SU-DHL-6 (cell line): ENCODE results near the gene RABEP1.
A peak's percentile ranks its signal among the peaks of the same experiment; 100 is the strongest.

Experiments
- H2AFZ ChIP-seq: fragments of 200-600 bp; sonication (generic); 2 replicates; pipeline ENCODE4 v1.6.1; 2014; ENCODE audit warnings: low read depth, mild to moderate bottlenecking, moderate library complexity, mixed read lengths, antibody characterized with exemption, low read length; ENCODE audit not compliant: severe bottlenecking
- H3F3A ChIP-seq: fragments of 200-600 bp; shearing (Covaris generic); 2 replicates; pipeline ENCODE4 v1.6.0; 2016; ENCODE audit warnings: antibody characterized with exemption, mild to moderate bottlenecking; ENCODE audit not compliant: insufficient read depth
- H3K27ac ChIP-seq: fragments of 200-600 bp; sonication (generic); 2 replicates; pipeline ENCODE4 v1.5.1; 2016; ENCODE audit warnings: low read depth, mild to moderate bottlenecking, low read length, moderate library complexity, mixed read lengths
- H3K27me3 ChIP-seq: fragments of 200-600 bp; sonication (generic), shearing (Covaris generic); 2 replicates; pipeline ENCODE4 v1.6.0; 2014; ENCODE audit warnings: mild to moderate bottlenecking, low read length
- H3K36me3 ChIP-seq: fragments of 200-600 bp; sonication (generic); 2 replicates; pipeline ENCODE4 v1.6.1; 2014; ENCODE audit warnings: mild to moderate bottlenecking, low read length, mixed read lengths
- H3K4me2 ChIP-seq: fragments of 300-600, 200-600 bp; shearing (Covaris generic), sonication (generic); 2 replicates; pipeline ENCODE4 v1.6.0; 2014; ENCODE audit warnings: low read length, low read depth, mild to moderate bottlenecking; ENCODE audit not compliant: poor library complexity, severe bottlenecking
- H3K4me3 ChIP-seq: fragments of 200-600 bp; sonication (generic); 2 replicates; pipeline ENCODE4 v1.5.1; 2014; ENCODE audit warnings: antibody characterized with exemption, low read length, mild to moderate bottlenecking, mixed read lengths; ENCODE audit not compliant: insufficient read depth, poor library complexity, severe bottlenecking
- H3K79me2 ChIP-seq: fragments of 200-600 bp; sonication (generic); 2 replicates; pipeline ENCODE4 v1.6.1; 2014; ENCODE audit warnings: mild to moderate bottlenecking, low read length, moderate library complexity; ENCODE audit not compliant: insufficient read depth
- H3K9ac ChIP-seq: fragments of 200-600 bp; sonication (generic); 2 replicates; pipeline ENCODE4 v1.7.0; 2014; ENCODE audit warnings: mild to moderate bottlenecking, low read length
- H3K9me2 ChIP-seq: fragments of 200-600 bp; sonication (generic); replicated peaks from 2 replicates; pipeline ENCODE4 v1.6.1; 2014; ENCODE audit warnings: low read length; ENCODE audit not compliant: insufficient read depth
- H3K9me3 ChIP-seq: fragments of 200-600 bp; sonication (generic); 2 replicates; pipeline ENCODE4 v1.6.1; 2014; ENCODE audit warnings: low read length, mixed read lengths; ENCODE audit not compliant: insufficient read depth
- H4K20me1 ChIP-seq: fragments of 200-600 bp; sonication (generic); 2 replicates; pipeline ENCODE4 v1.6.1; 2014; ENCODE audit warnings: low read depth, mild to moderate bottlenecking, antibody characterized with exemption, low read length, moderate library complexity, mixed read lengths
- EZH2phosphoT487 ChIP-seq: fragments of 200-600 bp; sonication (generic), shearing (Covaris generic); conservative IDR thresholded peaks from 2 replicates; pipeline ENCODE4 v1.6.1; 2018; ENCODE audit warnings: mild to moderate bottlenecking, antibody characterized with exemption, low read length, moderate library complexity, mixed read lengths
- TF ChIP-seq, protein P1 (sequence below): fragments of 200-600 bp; sonication (generic); IDR thresholded peaks from one replicate; pipeline ENCODE4 v1.5.1; 2017; ENCODE audit warnings: antibody characterized with exemption, mild to moderate bottlenecking, low read length, moderate library complexity; ENCODE audit not compliant: insufficient read depth, poor library complexity, severe bottlenecking

Gene RABEP1

DNA sequence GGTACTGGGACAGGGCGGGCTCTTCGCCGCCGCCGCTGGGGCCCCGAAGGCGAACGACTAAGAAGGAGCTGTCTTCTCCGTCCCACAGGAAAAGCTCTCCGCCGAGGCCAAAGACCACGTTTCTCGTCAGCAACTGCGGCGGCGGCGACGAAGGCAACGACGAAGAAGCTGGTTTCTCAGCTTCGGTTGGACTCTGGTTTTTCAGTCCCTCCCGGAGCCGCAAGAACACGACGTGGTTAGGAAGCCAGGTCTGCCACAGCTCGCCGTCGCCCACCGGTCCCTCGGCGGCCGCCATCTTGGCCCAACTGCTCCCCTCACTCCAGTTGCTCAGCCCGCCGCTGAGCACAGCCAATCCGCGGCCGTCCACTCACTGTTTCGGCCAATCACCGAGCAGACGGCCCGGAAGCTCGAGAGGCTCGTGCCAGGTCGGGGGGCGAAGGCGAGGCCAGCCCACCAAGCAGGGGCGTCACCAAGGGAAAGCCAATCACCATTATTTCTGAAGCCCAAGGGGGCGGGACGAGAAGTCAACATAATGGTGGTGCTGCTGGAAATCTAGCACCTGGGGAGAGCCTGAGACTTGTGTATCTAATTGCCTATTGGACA lies 137.4 kb downstream of the RABEP1 start, which contains the start of gene NUP88:
Gene NUP88 (minus strand): TSS at position 307 of the 603 bp plus-strand sequence. CDS start 12 bp downstream, at position 295.
- no peaks in the 10 kb centered on the region for H3K9me3 ChIP-seq
- H3K36me3 ChIP-seq, result peaks cover 29% of the 10 kb centered on the region
- H3K4me3 ChIP-seq, result peak within 1 kb of the TSS; percentile 89
- TF ChIP-seq, protein P1, sequence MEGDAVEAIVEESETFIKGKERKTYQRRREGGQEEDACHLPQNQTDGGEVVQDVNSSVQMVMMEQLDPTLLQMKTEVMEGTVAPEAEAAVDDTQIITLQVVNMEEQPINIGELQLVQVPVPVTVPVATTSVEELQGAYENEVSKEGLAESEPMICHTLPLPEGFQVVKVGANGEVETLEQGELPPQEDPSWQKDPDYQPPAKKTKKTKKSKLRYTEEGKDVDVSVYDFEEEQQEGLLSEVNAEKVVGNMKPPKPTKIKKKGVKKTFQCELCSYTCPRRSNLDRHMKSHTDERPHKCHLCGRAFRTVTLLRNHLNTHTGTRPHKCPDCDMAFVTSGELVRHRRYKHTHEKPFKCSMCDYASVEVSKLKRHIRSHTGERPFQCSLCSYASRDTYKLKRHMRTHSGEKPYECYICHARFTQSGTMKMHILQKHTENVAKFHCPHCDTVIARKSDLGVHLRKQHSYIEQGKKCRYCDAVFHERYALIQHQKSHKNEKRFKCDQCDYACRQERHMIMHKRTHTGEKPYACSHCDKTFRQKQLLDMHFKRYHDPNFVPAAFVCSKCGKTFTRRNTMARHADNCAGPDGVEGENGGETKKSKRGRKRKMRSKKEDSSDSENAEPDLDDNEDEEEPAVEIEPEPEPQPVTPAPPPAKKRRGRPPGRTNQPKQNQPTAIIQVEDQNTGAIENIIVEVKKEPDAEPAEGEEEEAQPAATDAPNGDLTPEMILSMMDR, result no peak
- TF ChIP-seq EZH2phosphoT487, result no peak
- peaks cover 71% of the 10 kb centered on the region for H3K79me2 ChIP-seq
- H3K9me2 ChIP-seq, result no peaks in the 10 kb centered on the region
- H4K20me1 ChIP-seq, result peaks cover 7% of the 10 kb centered on the region; the same call in 1 of the 2 replicates
- peak within 1 kb of the TSS; percentile 90 for H3K27ac ChIP-seq
- peak within 1 kb of the TSS; percentile 68 for H2AFZ ChIP-seq
- H3K4me2 ChIP-seq, result peak within 1 kb of the TSS; percentile 96
- H3K9ac ChIP-seq, result peak within 1 kb of the TSS; percentile 91
- peaks cover 10% of the 10 kb centered on the region for H3F3A ChIP-seq
- H3K27me3 ChIP-seq, result no peaks in the 10 kb centered on the region

DNA sequence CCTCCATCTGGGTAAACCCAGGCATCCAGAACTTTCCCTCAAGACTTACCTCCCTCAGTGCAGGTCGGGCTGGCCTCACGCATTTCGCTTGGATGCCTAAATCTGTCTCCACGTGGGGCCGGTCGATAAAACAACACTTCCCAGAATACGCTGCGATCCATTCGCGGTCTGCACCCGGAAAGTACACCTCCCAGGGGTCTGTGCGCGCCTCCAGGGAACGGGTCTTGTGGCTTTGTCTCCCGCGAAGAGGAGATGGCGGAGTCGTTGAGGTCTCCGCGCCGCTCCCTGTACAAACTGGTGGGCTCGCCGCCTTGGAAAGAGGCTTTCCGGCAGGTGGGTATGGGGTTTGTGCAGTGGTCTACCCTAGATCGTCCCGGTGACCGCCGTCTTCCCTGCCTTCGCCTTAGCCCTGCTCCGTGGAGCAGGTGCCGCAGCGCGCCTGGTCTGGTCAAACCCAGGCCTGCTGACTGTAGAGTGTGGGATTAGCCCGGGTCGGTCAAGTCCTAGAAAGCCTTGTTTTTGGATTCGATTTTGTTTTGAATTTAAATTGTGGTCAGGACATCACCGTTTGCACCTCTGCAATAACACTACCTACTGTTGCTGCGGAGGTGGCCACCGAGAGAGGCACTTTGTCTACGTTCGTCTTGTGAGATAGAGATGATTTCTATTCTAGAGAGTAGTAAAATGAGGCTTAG lies 138.0 kb downstream of the RABEP1 start, which contains the start of gene RPAIN:
Gene RPAIN (plus strand): TSS at position 224 of the 695 bp plus-strand sequence. CDS start 29 bp downstream, at position 253.
- H3K36me3 ChIP-seq, result peaks cover 32% of the 10 kb centered on the region
- H3K79me2 ChIP-seq, result peaks cover 67% of the 10 kb centered on the region
- peak within 1 kb of the TSS; percentile 91 for H3K9ac ChIP-seq
- peaks cover 10% of the 10 kb centered on the region for H3F3A ChIP-seq
- H3K27ac ChIP-seq, result peak within 1 kb of the TSS; percentile 90
- no peaks in the 10 kb centered on the region for H3K9me2 ChIP-seq
- TF ChIP-seq EZH2phosphoT487, result no peak
- TF ChIP-seq, protein P1, result no peak
- peak within 1 kb of the TSS; percentile 89 for H3K4me3 ChIP-seq
- H3K27me3 ChIP-seq, result no peaks in the 10 kb centered on the region
- H4K20me1 ChIP-seq, result peaks cover 7% of the 10 kb centered on the region; the same call in 1 of the 2 replicates
- no peaks in the 10 kb centered on the region for H3K9me3 ChIP-seq
- peak within 1 kb of the TSS; percentile 68 for H2AFZ ChIP-seq
- peak within 1 kb of the TSS; percentile 96 for H3K4me2 ChIP-seq

GRCh38 chr17:5422505-5422904 lies 140.4 kb downstream of the RABEP1 start:
- no peaks in the 10 kb centered on the region for H3K27me3 ChIP-seq
- no peaks in the 10 kb centered on the region for H3K9me3 ChIP-seq
- no peak overlapping the region for H2AFZ ChIP-seq
- H3K79me2 ChIP-seq, result peaks cover 46% of the 10 kb centered on the region
- H3K27ac ChIP-seq, result no peak overlapping the region
- H3K4me2 ChIP-seq, result no peak overlapping the region
- TF ChIP-seq, protein P1, result no peak
- TF ChIP-seq EZH2phosphoT487, result no peak
- H3K4me3 ChIP-seq, result no peak overlapping the region
- peaks cover 14% of the 10 kb centered on the region; the same call in 1 of the 2 replicates for H3K36me3 ChIP-seq
- H3F3A ChIP-seq, result peaks cover 10% of the 10 kb centered on the region
- H4K20me1 ChIP-seq, result no peaks in the 10 kb centered on the region; the same call in 1 of the 2 replicates
- no peaks in the 10 kb centered on the region for H3K9me2 ChIP-seq
- H3K9ac ChIP-seq, result no peak overlapping the region
